Fibroblast of lung (primary cell): ENCODE data around the gene LCE1C. TPM values are rescaled to one million over a fixed set of nuclear protein-coding genes. Genes with fewer than 3 reads are reported as not detected.

Experiments
- DNase-seq, 2 donors: peaks; one replicate each; pipeline versions ENCODE4 v3.0.0 to v3.0.0-alpha.2; 2010; ENCODE audit warnings: low read depth in 2 of 2
- H2AFZ ChIP-seq: 2 replicates; pipeline ENCODE4 v1.5.1; 2012; ENCODE audit warnings: low read length, control low read depth, inconsistent platforms
- H3K27ac ChIP-seq: 2 replicates; pipeline ENCODE4 v1.5.1; 2011; ENCODE audit warnings: low read length, control low read depth; ENCODE audit not compliant: insufficient read depth
- H3K27me3 ChIP-seq: 2 replicates; pipeline ENCODE4 v1.5.1; 2011; ENCODE audit warnings: mild to moderate bottlenecking, low read length; ENCODE audit not compliant: control insufficient read depth, insufficient read depth
- H3K36me3 ChIP-seq: 2 replicates; pipeline ENCODE4 v1.5.1; 2011; ENCODE audit warnings: low read length; ENCODE audit not compliant: control insufficient read depth, insufficient read depth
- H3K4me1 ChIP-seq: 2 replicates; pipeline ENCODE4 v1.5.1; 2011; ENCODE audit warnings: low read length; ENCODE audit not compliant: control insufficient read depth, insufficient read depth; ENCODE audit errors: extremely low read depth
- H3K4me2 ChIP-seq: 2 replicates; pipeline ENCODE4 v1.5.1; 2011; ENCODE audit warnings: low read length, control low read depth; ENCODE audit not compliant: insufficient read depth; ENCODE audit errors: extremely low read depth
- H3K4me3 ChIP-seq, 4 experiments: fragments of 200-600 bp in 1 of 4; sonication (generic) in 1 of 4; replicated peaks in 1 of 4; 2 replicates each; pipeline ENCODE4 v1.5.1; 2011 to 2016; ENCODE audit warnings: low read length in 4 of 4, low read depth in 3 of 4, mild to moderate bottlenecking in 3 of 4, control low read depth in 2 of 4, inconsistent platforms in 1 of 4, mixed read lengths in 1 of 4; ENCODE audit not compliant: insufficient read depth in 1 of 4; ENCODE audit errors: control extremely low read depth in 1 of 4
- H3K79me2 ChIP-seq: 2 replicates; pipeline ENCODE4 v1.5.1; 2012; ENCODE audit warnings: mild to moderate bottlenecking, low read length, inconsistent platforms; ENCODE audit not compliant: control insufficient read depth, insufficient read depth
- H3K9ac ChIP-seq: 2 replicates; pipeline ENCODE4 v1.5.1; 2011; ENCODE audit warnings: mild to moderate bottlenecking, low read length, control low read depth; ENCODE audit not compliant: insufficient read depth
- H3K9me3 ChIP-seq: 2 replicates; pipeline ENCODE4 v1.5.1; 2012; ENCODE audit warnings: low read depth, low read length; ENCODE audit not compliant: control insufficient read depth, insufficient read depth
- H4K20me1 ChIP-seq: 2 replicates; pipeline ENCODE4 v1.5.1; 2011; ENCODE audit warnings: low read length; ENCODE audit not compliant: control insufficient read depth, insufficient read depth; ENCODE audit errors: extremely low read depth
- EZH2 ChIP-seq: IDR thresholded peaks from 2 replicates; pipeline ENCODE4 v1.5.1; 2012; ENCODE audit warnings: low read length, control low read depth, mild to moderate bottlenecking; ENCODE audit errors: missing control alignments
- polyA plus RNA-seq, 2 donors: library from polyadenylated mRNA; depleted of rRNA in 1 of 2; stranded (reverse) in 1 of 2; unstranded in 1 of 2; fragments of >200 nt; gene quantifications; 2 replicates each; pipeline ENCODE4 v1.2.1, GENCODE V29; 2011 to 2012; ENCODE audit warnings: missing spikeins in 1 of 2
- total RNA-seq: library from RNA; depleted of rRNA; stranded (reverse); fragments of >200 nt; gene quantifications from 2 replicates; pipeline ENCODE4 v1.2.1, GENCODE V29; 2014
- TF ChIP-seq, protein P1 (sequence below), 2 donors: IDR thresholded peaks in 1 of 2; conservative IDR thresholded peaks in 1 of 2; 1 replicate in 1 of 2; 2 replicates in 1 of 2; pipeline ENCODE4 v1.5.1; 2011 to 2012; ENCODE audit warnings: low read length in 2 of 2, control low read depth in 1 of 2, inconsistent platforms in 1 of 2, low read depth in 1 of 2, mild to moderate bottlenecking in 1 of 2

LCE1C gene
- total and polyA plus RNA-seq, 2 donors (not counting 1 experiment from before 2014, with no cell fraction given), result not detected

DNA sequence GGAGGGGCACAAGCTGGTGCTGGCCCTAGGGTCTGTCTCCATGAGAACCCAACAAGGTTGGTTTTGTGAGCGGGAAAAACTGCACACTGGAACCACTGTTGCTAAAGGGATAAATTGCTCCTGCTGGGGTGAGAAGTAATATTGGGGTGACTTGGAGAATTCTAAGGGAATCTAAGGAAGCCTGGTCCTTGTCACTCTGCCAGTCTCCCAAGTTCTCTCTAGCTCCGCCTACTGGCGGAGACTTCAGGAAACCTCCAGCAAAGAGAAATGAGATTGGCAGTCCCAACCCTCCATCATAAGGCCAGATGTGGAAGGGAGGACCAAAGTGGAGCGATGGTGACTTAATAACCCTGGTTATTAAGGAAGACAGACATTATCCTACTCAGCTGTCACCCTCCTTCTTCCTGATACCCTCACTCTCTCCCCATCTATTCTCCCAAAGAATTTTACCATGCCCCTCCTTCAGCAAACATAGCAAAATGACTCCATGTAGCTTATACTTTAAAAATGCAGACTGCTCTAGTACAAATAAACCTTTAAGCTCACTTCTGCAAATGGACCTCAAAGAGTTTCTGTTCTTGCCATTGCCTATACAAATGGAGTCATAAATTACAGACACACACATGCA is 28.8 kb downstream of the LCE1C start:
- Histone ChIP-seq H3K4me1 (no peaks in the 10 kb centered on the region), H2AFZ (no peak overlapping the region), H3K9me3 (no peaks in the 10 kb centered on the region), H3K4me2 (no peak overlapping the region), H3K27ac (no peak overlapping the region), H3K27me3 (no peaks in the 10 kb centered on the region), H3K79me2 (no peaks in the 10 kb centered on the region), H3K4me3 (no peak overlapping the region), H4K20me1 (no peaks in the 10 kb centered on the region), H3K9ac (no peak overlapping the region), H3K36me3 (no peaks in the 10 kb centered on the region)
- no peak for DNase-seq
- TF ChIP-seq, protein P1, sequence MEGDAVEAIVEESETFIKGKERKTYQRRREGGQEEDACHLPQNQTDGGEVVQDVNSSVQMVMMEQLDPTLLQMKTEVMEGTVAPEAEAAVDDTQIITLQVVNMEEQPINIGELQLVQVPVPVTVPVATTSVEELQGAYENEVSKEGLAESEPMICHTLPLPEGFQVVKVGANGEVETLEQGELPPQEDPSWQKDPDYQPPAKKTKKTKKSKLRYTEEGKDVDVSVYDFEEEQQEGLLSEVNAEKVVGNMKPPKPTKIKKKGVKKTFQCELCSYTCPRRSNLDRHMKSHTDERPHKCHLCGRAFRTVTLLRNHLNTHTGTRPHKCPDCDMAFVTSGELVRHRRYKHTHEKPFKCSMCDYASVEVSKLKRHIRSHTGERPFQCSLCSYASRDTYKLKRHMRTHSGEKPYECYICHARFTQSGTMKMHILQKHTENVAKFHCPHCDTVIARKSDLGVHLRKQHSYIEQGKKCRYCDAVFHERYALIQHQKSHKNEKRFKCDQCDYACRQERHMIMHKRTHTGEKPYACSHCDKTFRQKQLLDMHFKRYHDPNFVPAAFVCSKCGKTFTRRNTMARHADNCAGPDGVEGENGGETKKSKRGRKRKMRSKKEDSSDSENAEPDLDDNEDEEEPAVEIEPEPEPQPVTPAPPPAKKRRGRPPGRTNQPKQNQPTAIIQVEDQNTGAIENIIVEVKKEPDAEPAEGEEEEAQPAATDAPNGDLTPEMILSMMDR (conservative IDR thresholded peaks at IDR 0.05 in 1 of 2, IDR thresholded peaks at IDR 0.05 in 1 of 2; ENCODE audit: low read depth in 1 of 2, low read length in 2 of 2), result peak; percentile 17 to 24
- TF ChIP-seq EZH2, result no peak

DNA sequence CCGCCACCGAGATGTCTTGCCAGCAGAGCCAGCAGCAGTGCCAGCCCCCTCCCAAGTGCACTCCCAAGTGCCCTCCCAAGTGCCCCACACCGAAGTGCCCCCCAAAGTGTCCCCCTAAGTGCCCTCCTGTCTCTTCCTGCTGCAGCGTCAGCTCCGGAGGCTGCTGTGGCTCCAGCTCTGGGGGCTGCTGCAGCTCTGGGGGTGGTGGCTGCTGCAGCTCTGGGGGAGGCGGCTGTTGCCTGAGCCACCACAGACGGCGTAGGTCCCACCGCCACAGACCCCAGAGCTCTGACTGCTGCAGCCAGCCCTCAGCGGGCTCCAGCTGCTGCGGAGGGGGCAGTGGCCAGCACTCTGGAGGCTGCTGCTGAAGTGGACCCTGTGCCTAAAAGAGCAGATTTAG is 30.1 kb downstream of the LCE1C start:
- DNase-seq, result no peak
- H3K4me3 ChIP-seq, result no peak overlapping the region
- H3K79me2 ChIP-seq, result no peaks in the 10 kb centered on the region
- TF ChIP-seq EZH2, result no peak
- TF ChIP-seq, protein P1 (conservative IDR thresholded peaks at IDR 0.05 in 1 of 2, IDR thresholded peaks at IDR 0.05 in 1 of 2; ENCODE audit: low read depth in 1 of 2, low read length in 2 of 2), result no peak
- H4K20me1 ChIP-seq, result no peaks in the 10 kb centered on the region
- H3K4me2 ChIP-seq, result no peak overlapping the region
- H3K27me3 ChIP-seq, result no peaks in the 10 kb centered on the region
- H3K36me3 ChIP-seq, result no peaks in the 10 kb centered on the region
- H3K4me1 ChIP-seq, result no peaks in the 10 kb centered on the region
- H2AFZ ChIP-seq, result no peak overlapping the region
- no peak overlapping the region for H3K9ac ChIP-seq
- H3K27ac ChIP-seq, result no peak overlapping the region
- H3K9me3 ChIP-seq, result no peaks in the 10 kb centered on the region

DNA sequence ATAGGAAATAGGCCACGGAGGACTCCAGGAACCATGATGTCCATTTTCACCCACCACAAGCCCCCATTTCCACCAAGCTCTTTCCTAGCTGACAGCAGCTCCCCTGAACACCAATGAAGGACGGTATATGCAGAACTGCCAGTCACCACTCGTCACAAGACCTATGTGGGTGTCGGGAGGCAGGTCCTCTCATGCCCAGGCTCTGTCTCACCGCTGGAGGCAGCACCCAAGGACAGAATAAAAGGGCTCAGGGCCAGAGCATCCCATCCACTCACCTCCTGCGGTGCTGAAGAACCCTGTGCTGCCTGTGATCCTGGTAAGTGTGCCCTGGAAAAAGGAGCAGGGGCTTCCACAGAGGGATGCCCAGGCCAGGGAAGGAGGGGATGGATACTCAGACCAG is 31.6 kb downstream of the LCE1C start, which contains the start of gene LCE1F:
Gene LCE1F, plus strand, starts transcription at position 266 of the 400 bp plus-strand sequence. CDS start 1,232 bp downstream, outside the sequence.
- Histone ChIP-seq H3K9me3 (no peaks in the 10 kb centered on the region), H3K27ac (no peak within 1 kb of the TSS), H3K9ac (no peak within 1 kb of the TSS), H3K36me3 (no peaks in the 10 kb centered on the region), H4K20me1 (no peaks in the 10 kb centered on the region), H3K4me3 (no peak within 1 kb of the TSS), H3K4me1 (no peaks in the 10 kb centered on the region), H2AFZ (no peak within 1 kb of the TSS), H3K4me2 (no peak within 1 kb of the TSS), H3K27me3 (no peaks in the 10 kb centered on the region), H3K79me2 (no peaks in the 10 kb centered on the region)
- DNase-seq, result no peak
- TF ChIP-seq EZH2, result no peak
- TF ChIP-seq, protein P1 (conservative IDR thresholded peaks at IDR 0.05 in 1 of 2, IDR thresholded peaks at IDR 0.05 in 1 of 2; ENCODE audit: low read depth in 1 of 2, low read length in 2 of 2), result no peak
